Thyroid gland (tissue), 4 donors: ENCODE results near the gene HK1. TPM values are rescaled to one million over a fixed set of nuclear protein-coding genes. Genes with fewer than 3 reads are reported as not detected.
A peak's percentile ranks its signal among the peaks of the same experiment; 100 is the strongest.

ENCODE experiments used
- DNase-seq, 2 donors: peaks; one replicate each; pipeline ENCODE4 v3.0.0-alpha.2; 2019
- H3K27ac ChIP-seq, 3 donors: fragments of 200-600 bp; sonication (generic); 1 replicate in 2 of 3; 2 replicates in 1 of 3; pipeline ENCODE4 v1.5.1; 2016 to 2019; ENCODE audit warnings: mild to moderate bottlenecking in 1 of 3, moderate library complexity in 1 of 3
- H3K27me3 ChIP-seq: fragments of 200-600 bp; sonication (generic); one replicate; pipeline ENCODE4 v1.5.1; 2019
- H3K36me3 ChIP-seq, 2 donors: fragments of 200-600 bp; sonication (generic); one replicate each; pipeline ENCODE4 v1.5.1; 2016 to 2019
- H3K4me1 ChIP-seq, 2 donors: fragments of 200-600 bp; sonication (generic); one replicate each; pipeline ENCODE4 v1.5.1; 2017 to 2019
- H3K4me3 ChIP-seq, 3 donors: fragments of 200-600 bp; sonication (generic); replicated peaks in 1 of 3; 1 replicate in 2 of 3; 2 replicates in 1 of 3; pipeline ENCODE4 v1.5.1; 2016; ENCODE audit warnings: mild to moderate bottlenecking in 1 of 3
- H3K9me3 ChIP-seq: fragments of 200-600 bp; sonication (generic); one replicate; pipeline ENCODE4 v1.5.1; 2017
- POLR2A ChIP-seq, 2 donors: fragments of 450-650 bp; IDR thresholded peaks; one replicate each; pipeline ENCODE4 v1.6.1; 2017; ENCODE audit warnings: antibody characterized with exemption in 2 of 2, mild to moderate bottlenecking in 2 of 2, moderate library complexity in 1 of 2
- WGBS, 2 donors: methylation state at CpG; one replicate each; pipeline ENCODE4 v1.1.5; 2017; 5-methylcytosine and 5-hydroxymethylcytosine counted together
- intact Hi-C: fragments of 100-400 bp; cut with DNase I; formaldehyde crosslinking; loops from one replicate; pipeline ENCODE4 v1.15.1; 2023
- total RNA-seq, 4 donors: library from RNA; depleted of rRNA; stranded (reverse); fragments of >200 nt; gene quantifications; one replicate each; pipeline ENCODE4 v1.2.3, GENCODE V29; 2016
- TF ChIP-seq, protein P1 (sequence below), 6 experiments: fragments of 200-600 bp in 3 of 6; fragments of 450-650 bp in 3 of 6; sonication (generic) in 3 of 6; IDR thresholded peaks; one replicate each; pipeline ENCODE4 v1.5.1; 2016 to 2019; ENCODE audit warnings: antibody characterized with exemption in 6 of 6, mild to moderate bottlenecking in 2 of 6, inconsistent platforms in 1 of 6, moderate library complexity in 1 of 6

HK1 gene
- total RNA-seq, 4 donors from 2014 or later, result 106 to 231 (median 189) TPM

DNA sequence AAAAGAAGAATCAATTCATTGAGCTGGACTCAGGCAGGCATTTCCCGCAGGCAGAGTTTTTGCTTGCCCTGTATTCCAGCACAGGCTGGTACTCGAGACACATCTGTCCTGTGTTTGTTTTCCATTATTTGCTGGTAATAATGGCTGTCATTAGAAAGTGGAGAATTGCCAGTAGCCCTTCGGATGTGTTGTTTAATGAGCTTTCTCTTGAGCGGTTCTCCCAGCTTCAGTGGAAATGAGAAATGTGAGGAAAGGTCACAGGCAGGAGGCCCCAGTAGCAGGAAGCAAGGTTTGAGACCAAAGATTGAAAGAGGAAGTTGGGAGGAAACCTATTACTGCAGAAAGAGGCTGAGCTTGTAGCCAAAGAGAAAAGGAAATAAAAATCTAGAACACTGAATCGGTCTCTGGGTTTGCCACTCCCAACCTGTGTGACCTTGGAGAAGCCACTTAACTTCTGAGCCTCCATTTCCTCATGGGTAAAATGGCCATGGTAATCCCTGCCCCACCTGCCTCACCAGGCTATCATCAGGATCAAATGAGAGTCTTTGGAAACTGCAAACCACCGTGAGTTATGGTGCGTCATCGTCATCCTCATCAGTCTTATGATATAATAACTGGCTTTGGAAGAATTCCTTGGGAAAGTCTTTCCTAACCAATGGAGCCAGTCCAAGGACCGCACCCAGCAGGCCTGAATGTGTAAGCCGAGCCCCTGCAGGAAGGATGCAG is 70.7 kb downstream of the HK1 start:
- H3K27ac ChIP-seq, result peak overlapping the region; percentile 10 to 77 (median 52)
- peaks cover 0 to 6% of the 10 kb centered on the region in 2 donors for H3K36me3 ChIP-seq
- WGBS, 2 donors, result 55 to 63% methylated on average over 10 of the region's 10 CpGs
- intact Hi-C loops, result no loop called here
- no peak for DNase-seq
- H3K9me3 ChIP-seq, result no peaks in the 10 kb centered on the region
- H3K4me3 ChIP-seq, result no peak overlapping the region
- peaks cover 46 to 48% of the 10 kb centered on the region in 2 donors for H3K4me1 ChIP-seq
- no peaks in the 10 kb centered on the region for H3K27me3 ChIP-seq
- TF ChIP-seq POLR2A (IDR thresholded peaks at IDR 0.05), result no peak
- TF ChIP-seq, protein P1, sequence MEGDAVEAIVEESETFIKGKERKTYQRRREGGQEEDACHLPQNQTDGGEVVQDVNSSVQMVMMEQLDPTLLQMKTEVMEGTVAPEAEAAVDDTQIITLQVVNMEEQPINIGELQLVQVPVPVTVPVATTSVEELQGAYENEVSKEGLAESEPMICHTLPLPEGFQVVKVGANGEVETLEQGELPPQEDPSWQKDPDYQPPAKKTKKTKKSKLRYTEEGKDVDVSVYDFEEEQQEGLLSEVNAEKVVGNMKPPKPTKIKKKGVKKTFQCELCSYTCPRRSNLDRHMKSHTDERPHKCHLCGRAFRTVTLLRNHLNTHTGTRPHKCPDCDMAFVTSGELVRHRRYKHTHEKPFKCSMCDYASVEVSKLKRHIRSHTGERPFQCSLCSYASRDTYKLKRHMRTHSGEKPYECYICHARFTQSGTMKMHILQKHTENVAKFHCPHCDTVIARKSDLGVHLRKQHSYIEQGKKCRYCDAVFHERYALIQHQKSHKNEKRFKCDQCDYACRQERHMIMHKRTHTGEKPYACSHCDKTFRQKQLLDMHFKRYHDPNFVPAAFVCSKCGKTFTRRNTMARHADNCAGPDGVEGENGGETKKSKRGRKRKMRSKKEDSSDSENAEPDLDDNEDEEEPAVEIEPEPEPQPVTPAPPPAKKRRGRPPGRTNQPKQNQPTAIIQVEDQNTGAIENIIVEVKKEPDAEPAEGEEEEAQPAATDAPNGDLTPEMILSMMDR (IDR thresholded peaks at IDR 0.05), result no peak

DNA sequence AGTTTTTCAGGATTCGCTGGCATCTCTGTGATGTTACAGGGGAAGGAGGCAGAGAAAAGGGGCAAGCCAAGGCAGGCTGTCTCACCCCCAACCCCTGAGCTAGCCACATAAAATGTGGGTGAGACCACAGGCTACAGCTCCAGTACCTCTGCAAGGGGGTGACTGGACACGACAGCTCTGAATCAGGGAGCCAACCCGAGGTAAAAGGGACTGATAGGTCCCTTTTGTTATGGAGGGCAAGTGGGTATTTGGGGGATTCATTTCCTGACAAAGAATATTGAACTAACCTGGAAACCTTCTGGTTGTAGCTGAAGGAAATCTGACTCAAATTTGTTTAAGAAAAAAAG is 71.2 kb downstream of the HK1 start:
- no peaks in the 10 kb centered on the region for H3K9me3 ChIP-seq
- peaks cover 0 to under 1% of the 10 kb centered on the region in 2 donors for H3K36me3 ChIP-seq
- intact Hi-C loops, result no loop called here
- peaks cover 41 to 47% of the 10 kb centered on the region in 2 donors for H3K4me1 ChIP-seq
- H3K4me3 ChIP-seq, result no peak overlapping the region
- TF ChIP-seq POLR2A (IDR thresholded peaks at IDR 0.05), result no peak
- TF ChIP-seq, protein P1 (IDR thresholded peaks at IDR 0.05), result no peak
- H3K27me3 ChIP-seq, result no peaks in the 10 kb centered on the region
- no peak for DNase-seq
- WGBS, 2 donors, result 86 to 87% methylated on average over 3 of the region's 3 CpGs
- peak overlapping the region in 2 of 3 donors; percentile 52 to 77 for H3K27ac ChIP-seq

DNA sequence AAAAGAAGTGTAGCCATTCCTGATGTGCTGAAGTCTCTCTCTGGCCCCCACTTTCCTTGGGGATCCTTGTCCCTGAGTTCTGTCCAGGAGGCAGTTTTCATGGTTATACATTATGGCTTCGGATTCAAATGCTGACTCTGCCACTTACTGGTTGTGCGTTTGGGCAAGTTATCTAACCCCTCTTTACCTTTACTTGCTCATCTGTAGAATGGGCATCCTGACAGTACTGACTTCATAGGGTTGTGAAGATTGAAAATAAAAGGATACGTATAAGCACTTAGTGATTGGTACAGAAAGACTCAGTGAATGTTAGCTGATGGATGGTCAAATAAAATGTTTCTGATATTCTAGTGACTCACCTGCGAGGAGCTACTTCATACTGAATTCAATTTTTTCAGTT is 73.3 kb downstream of the HK1 start:
- Histone ChIP-seq H3K4me1 (peaks cover 37 to 42% of the 10 kb centered on the region in 2 donors), H3K27me3 (no peaks in the 10 kb centered on the region), H3K4me3 (no peak overlapping the region), H3K36me3 (no peaks in the 10 kb centered on the region), H3K9me3 (no peaks in the 10 kb centered on the region), H3K27ac (no peak overlapping the region)
- 81 to 96% methylated on average over 4 of the region's 4 CpGs for WGBS, 2 donors
- DNase-seq, result no peak
- intact Hi-C loops, result no loop called here
- TF ChIP-seq, protein P1 (IDR thresholded peaks at IDR 0.05), result no peak
- no peak for TF ChIP-seq POLR2A (IDR thresholded peaks at IDR 0.05)

DNA sequence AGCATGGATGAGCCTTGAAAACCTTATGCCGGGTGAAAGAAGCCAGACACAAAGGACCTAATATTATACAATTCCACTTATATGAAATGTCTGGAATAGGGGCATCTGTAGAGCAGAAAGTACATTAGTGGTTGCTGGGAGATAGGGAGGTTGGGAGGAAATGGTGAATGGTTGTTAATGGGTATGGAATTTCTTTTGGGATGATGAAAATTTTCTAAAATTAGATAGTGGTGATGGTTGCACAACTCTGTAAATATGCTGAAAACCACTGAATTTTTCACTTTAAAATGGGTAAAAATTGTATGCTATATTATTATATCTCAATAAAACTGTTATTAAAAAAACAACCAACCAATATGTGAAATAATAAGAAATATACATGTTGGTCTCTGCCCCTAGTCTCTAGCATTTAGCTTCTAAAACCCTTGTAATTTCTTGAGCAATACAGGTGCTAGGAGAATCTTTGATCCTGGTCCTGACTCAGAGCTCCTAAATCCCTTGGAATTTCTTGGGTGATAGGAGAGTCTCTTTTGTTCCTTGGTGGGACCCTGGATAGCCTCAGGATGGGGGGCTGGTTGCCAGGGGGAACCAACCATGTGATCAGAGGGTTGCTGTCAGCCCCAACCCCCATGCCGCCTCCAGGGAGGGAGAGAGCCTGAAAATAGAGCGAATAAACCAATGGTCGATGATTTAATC is 74.4 kb downstream of the HK1 start:
- 96 to 98% methylated on average over 4 of the region's 4 CpGs for WGBS, 2 donors
- TF ChIP-seq, protein P1 (IDR thresholded peaks at IDR 0.05), result no peak
- no peak for TF ChIP-seq POLR2A (IDR thresholded peaks at IDR 0.05)
- Histone ChIP-seq H3K4me3 (no peak overlapping the region), H3K27me3 (no peaks in the 10 kb centered on the region), H3K27ac (peak overlapping the region in 1 of 3 donors; percentile 71), H3K36me3 (no peaks in the 10 kb centered on the region), H3K9me3 (no peaks in the 10 kb centered on the region), H3K4me1 (peaks cover 40% of the 10 kb centered on the region in 2 donors)
- intact Hi-C loops, result no loop called here
- no peak for DNase-seq
